Common myeloid progenitor, CD34-positive (primary cell): ENCODE data around the gene COQ5.

Source experiments
- CTCF ChIA-PET: fragments of 350-600 bp; sonication (Branson Sonifier 250); formaldehyde crosslinking; loops from one replicate; lab custom pipeline; 2021; ENCODE audit warnings: antibody characterized with exemption; lab: Charles Lee
- POLR2A ChIA-PET: fragments of 350-600 bp; sonication (Branson Sonifier 250); formaldehyde crosslinking; loops from one replicate; lab custom pipeline; 2021; ENCODE audit warnings: antibody characterized with exemption; lab: Charles Lee
- DNase-seq, 3 donors: peaks; one replicate each; pipeline versions ENCODE4 v3.0.0 to v3.0.0-alpha.2; 2013
- H3K27ac ChIP-seq, 2 experiments: 1 replicate in 1 of 2; 2 replicates in 1 of 2; pipeline ENCODE4 v1.7.0; 2013; ENCODE audit warnings: inconsistent platforms in 2 of 2, low read length in 2 of 2, mild to moderate bottlenecking in 2 of 2, low read depth in 1 of 2, moderate library complexity in 1 of 2; ENCODE audit not compliant: severe bottlenecking in 2 of 2, insufficient read depth in 1 of 2, poor library complexity in 1 of 2
- H3K27me3 ChIP-seq, 5 experiments: replicated peaks in 2 of 5; 1 replicate in 3 of 5; 2 replicates in 2 of 5; pipeline versions ENCODE4 v1.6.1 to v1.7.0; 2013; ENCODE audit warnings: low read length in 4 of 5, mild to moderate bottlenecking in 2 of 5, moderate library complexity in 2 of 5, inconsistent platforms in 1 of 5; ENCODE audit not compliant: insufficient read depth in 5 of 5, control insufficient read depth in 4 of 5
- H3K36me3 ChIP-seq, 4 experiments: 1 replicate in 2 of 4; 2 replicates in 2 of 4; pipeline versions ENCODE4 v1.6.1 to v1.7.0; 2013; ENCODE audit warnings: low read length in 3 of 4, control low read depth in 1 of 4, mild to moderate bottlenecking in 1 of 4; ENCODE audit not compliant: control insufficient read depth in 4 of 4, insufficient read depth in 4 of 4
- H3K4me1 ChIP-seq, 4 experiments: 1 replicate in 3 of 4; 2 replicates in 1 of 4; pipeline versions ENCODE4 v1.6.1 to v1.7.1; 2013; ENCODE audit warnings: low read length in 3 of 4, mild to moderate bottlenecking in 3 of 4, control low read depth in 1 of 4, inconsistent platforms in 1 of 4, moderate library complexity in 1 of 4; ENCODE audit not compliant: control insufficient read depth in 4 of 4, insufficient read depth in 4 of 4; ENCODE audit errors: control extremely low read depth in 1 of 4
- H3K4me3 ChIP-seq, 7 experiments: 1 replicate in 4 of 7; 2 replicates in 3 of 7; pipeline versions ENCODE4 v1.5.1 to v1.7.0; 2013; ENCODE audit warnings: mild to moderate bottlenecking in 7 of 7, low read length in 6 of 7, moderate library complexity in 6 of 7, inconsistent platforms in 2 of 7, low read depth in 2 of 7, control low read depth in 1 of 7; ENCODE audit not compliant: insufficient read depth in 4 of 7, control insufficient read depth in 1 of 7; ENCODE audit errors: extremely low read depth in 1 of 7
- H3K9me3 ChIP-seq, 5 experiments: 1 replicate in 4 of 5; 2 replicates in 1 of 5; pipeline versions ENCODE4 v1.6.1 to v1.7.1; 2013; ENCODE audit warnings: low read length in 4 of 5, mild to moderate bottlenecking in 2 of 5, inconsistent platforms in 1 of 5, low read depth in 1 of 5, moderate library complexity in 1 of 5; ENCODE audit not compliant: control insufficient read depth in 4 of 5, insufficient read depth in 2 of 5; ENCODE audit errors: control extremely low read depth in 1 of 5
- WGBS: methylation state at CpG from one replicate; pipeline ENCODE4 v1.1.5; 2013; ENCODE audit not compliant: insufficient coverage; 5-methylcytosine and 5-hydroxymethylcytosine counted together

Gene COQ5

DNA sequence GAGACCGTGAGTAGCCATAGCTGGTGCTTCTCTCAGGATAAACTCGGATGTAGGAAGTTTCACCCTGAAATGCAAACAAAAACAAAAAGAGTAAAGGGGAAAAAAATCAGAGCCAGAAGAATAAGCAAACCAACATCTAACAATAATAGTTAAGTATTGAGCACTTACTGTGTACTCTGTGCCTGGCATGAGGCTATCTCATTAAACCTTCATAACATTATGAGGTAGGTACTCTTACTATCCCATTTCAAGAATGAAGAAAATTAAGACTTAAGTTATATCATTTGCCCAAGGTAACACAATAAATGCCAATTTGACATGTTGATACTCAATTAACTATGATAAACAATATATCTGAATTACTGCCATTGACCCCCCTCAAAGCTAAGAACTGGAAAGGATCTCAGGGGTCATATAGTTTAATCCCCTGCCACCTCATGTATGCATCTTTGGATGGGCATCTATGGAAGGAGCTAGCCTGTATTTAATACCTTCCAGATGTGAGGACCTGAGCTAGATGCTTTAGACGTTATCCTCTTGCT is 66.8 kb downstream of the COQ5 start:
- peaks cover 27 to 91% (median 64%) of the 10 kb centered on the region in 4 experiments for H3K36me3 ChIP-seq

DNA sequence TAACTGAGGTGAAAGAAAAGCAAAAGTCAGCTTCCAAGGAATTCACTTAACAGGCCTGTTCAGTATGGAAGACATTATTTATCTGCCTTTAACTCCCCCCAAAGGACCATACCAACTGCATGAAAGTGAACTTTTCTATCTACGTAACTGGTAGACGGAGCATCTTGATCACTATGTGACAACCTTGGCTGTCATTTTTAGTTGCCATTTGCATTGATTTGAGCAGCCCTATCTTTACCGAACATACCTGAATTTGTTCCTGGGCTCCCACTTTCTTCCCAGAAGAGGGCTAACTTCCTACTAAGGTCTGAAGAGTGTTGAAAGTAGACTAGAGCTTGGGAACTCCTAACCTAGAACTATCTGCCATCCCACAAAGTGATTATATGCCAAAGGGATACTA is 68.8 kb downstream of the COQ5 start:
- 100% methylated on average over 3 of the region's 3 CpGs for WGBS
- POLR2A ChIA-PET, result interaction anchor here (1.2 to 2.7 kb wide), 2 partner anchors 9 to 16 kb away, joined by 3 to 9 read pairs; partner anchors contain the start of gene SRSF9
- Histone ChIP-seq H3K4me3 (no peak overlapping the region), H3K27me3 (no peaks in the 10 kb centered on the region), H3K36me3 (peaks cover 30 to 91% (median 71%) of the 10 kb centered on the region in 4 experiments), H3K27ac (no peak overlapping the region), H3K4me1 (no peaks in the 10 kb centered on the region), H3K9me3 (no peaks in the 10 kb centered on the region)
- CTCF ChIA-PET, result interaction anchor here (27.3 to 29.5 kb wide), 2 partner anchors 5 to 15 kb away, joined by 545 read pairs; partner anchors contain the start of genes COX6A1, GATC, SRSF9 and TRIAP1
- DNase-seq, result no peak

More for the DNA sequence above, 66.8 kb downstream of the COQ5 start:
- no peak overlapping the region for H3K4me3 ChIP-seq
- no peak overlapping the region for H3K27ac ChIP-seq
- no peak for DNase-seq
- H3K4me1 ChIP-seq, result peaks cover 0 to 14% (median 7%) of the 10 kb centered on the region in 4 experiments
- ChIA-PET CTCF (interaction anchor here (0.6 to 27.3 kb wide), 4 partner anchors 11 to 107 kb away, joined by 3 to 545 read pairs (median 5); partner anchors contain the start of genes COX6A1, GATC and TRIAP1), POLR2A (no interaction called here)
- H3K9me3 ChIP-seq, result no peaks in the 10 kb centered on the region
- 100% methylated on average over 3 of the region's 3 CpGs for WGBS
- no peaks in the 10 kb centered on the region for H3K27me3 ChIP-seq

DNA sequence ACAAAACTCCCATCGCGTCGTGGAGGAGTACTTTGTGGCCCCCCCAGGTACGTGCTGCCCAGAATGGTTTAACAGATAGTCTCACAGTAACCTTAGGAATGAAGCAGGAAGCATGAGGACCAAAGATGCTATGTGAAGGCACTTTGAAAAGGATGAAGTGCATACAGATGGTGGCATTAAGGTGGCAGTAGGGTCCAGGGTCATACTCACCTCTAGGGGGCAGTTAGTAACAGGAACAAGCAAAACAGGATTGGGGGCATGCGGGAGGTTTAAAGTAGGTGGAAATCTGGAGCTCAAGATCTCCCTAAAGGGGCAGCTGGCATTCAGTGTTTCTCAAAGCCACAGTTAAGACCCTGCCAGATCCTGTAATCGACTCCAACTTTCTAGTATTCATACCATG is 71.8 kb downstream of the COQ5 start:
- WGBS, result 98% methylated on average over 5 of the region's 6 CpGs
- Histone ChIP-seq H3K4me3 (no peak overlapping the region), H3K9me3 (no peaks in the 10 kb centered on the region), H3K4me1 (no peaks in the 10 kb centered on the region), H3K27me3 (no peaks in the 10 kb centered on the region), H3K27ac (no peak overlapping the region), H3K36me3 (peaks cover 22 to 78% (median 50%) of the 10 kb centered on the region in 4 experiments)
- ChIA-PET POLR2A (interaction anchor here (0.8 kb wide), 1 partner anchor 111 kb away, joined by 5 read pairs; no protein-coding TSS in a partner anchor), CTCF (interaction anchor here (0.9 to 29.5 kb wide), 8 partner anchors 8 to 93 kb away, joined by 3 to 545 read pairs (median 4); partner anchors contain the start of genes COX6A1, DYNLL1, GATC and SRSF9)
- DNase-seq, result peak; percentile 46 to 74 (median 71)

DNA sequence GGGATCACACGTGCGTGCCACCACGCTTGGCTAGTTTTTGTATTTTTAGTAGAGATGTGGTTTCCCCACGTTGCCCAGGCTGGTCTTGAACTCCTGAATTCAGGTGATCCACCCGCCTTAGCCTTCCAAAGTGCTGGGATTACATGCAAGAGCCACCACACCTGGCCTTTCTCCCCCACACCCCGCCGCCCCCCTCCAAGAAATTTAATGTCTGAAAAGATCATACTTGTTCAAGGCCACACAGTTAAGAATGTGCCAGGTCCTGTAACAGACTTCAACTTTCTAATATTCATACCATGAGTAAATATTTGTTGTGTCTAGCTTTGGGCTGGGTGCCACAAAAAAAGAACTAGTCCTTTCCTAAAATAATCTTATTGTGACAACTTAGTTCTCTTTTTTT is 73.7 kb downstream of the COQ5 start:
- H3K4me3 ChIP-seq, result no peak overlapping the region
- H3K27ac ChIP-seq, result no peak overlapping the region
- H3K27me3 ChIP-seq, result no peaks in the 10 kb centered on the region
- no peak for DNase-seq
- no peaks in the 10 kb centered on the region for H3K4me1 ChIP-seq
- H3K36me3 ChIP-seq, result peaks cover 25 to 67% (median 44%) of the 10 kb centered on the region in 4 experiments
- ChIA-PET POLR2A (interaction anchor here (0.6 to 1.4 kb wide), 2 partner anchors 13 to 1348 kb away, joined by 3 to 5 read pairs; partner anchors contain the start of gene SETD1B), CTCF (interaction anchor here (1.3 to 29.5 kb wide), 3 partner anchors 10 to 46 kb away, joined by 4 to 545 read pairs (median 545); partner anchors contain the start of genes COX6A1, GATC, SRSF9 and TRIAP1)
- WGBS, result 95% methylated on average over 5 of the region's 7 CpGs
- no peaks in the 10 kb centered on the region for H3K9me3 ChIP-seq

DNA sequence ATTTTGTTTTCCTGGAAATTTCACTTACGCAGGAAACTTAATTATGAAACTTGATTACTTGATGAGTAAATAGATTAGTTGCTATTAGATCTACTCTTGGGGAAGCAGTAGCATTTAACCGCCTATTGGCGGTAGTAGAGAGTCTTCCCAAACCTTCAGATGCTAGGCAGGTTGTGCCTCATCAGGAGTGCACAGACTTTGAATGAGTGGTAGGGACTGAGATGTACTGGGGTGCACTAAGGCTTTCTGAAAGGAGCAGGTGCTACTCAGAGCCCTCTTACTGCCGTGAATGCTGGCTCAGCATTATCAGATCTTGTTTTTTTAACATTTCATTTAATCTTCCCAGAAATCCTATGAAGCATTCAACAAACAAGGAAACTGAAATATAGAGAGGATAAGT is 75.0 kb downstream of the COQ5 start:
- ChIA-PET POLR2A (no interaction called here), CTCF (interaction anchor here (1.3 to 29.5 kb wide), 3 partner anchors 9 to 47 kb away, joined by 4 to 545 read pairs (median 545); partner anchors contain the start of genes COX6A1, GATC, SRSF9 and TRIAP1)
- H3K27ac ChIP-seq, result no peak overlapping the region
- peak in 2 of 3 donors; percentile 60 for DNase-seq
- H3K4me1 ChIP-seq, result no peaks in the 10 kb centered on the region
- H3K36me3 ChIP-seq, result peaks cover 21 to 60% (median 39%) of the 10 kb centered on the region in 4 experiments
- WGBS, result 100% methylated on average over 3 of the region's 4 CpGs
- no peaks in the 10 kb centered on the region for H3K27me3 ChIP-seq
- H3K9me3 ChIP-seq, result no peaks in the 10 kb centered on the region
- H3K4me3 ChIP-seq, result no peak overlapping the region
